A549 (cell line): Measurements from ENCODE around the gene COLEC12. TPM values are rescaled to one million over a fixed set of nuclear protein-coding genes. Genes with fewer than 3 reads are reported as not detected.

ENCODE experiments used
- ATAC-seq, 2 experiments: fragments of 200-7000 bp in 1 of 2; fragments of >200 bp in 1 of 2; cut with Nextera tagmentation in 1 of 2; cut with Tn5 transposase in 1 of 2; 3 replicates each; pipeline versions ENCODE4 v1.8.0 to v1.9.1; 2018 to 2020; ENCODE audit warnings: mild to moderate bottlenecking in 1 of 2, moderate library complexity in 1 of 2
- CTCF ChIA-PET: fragments of 300-600 bp; sonication (Branson Sonifier 250); formaldehyde crosslinking; extraction: SDS; loops from one replicate; lab custom pipeline; 2021; ENCODE audit warnings: antibody characterized with exemption, inconsistent platforms; lab: Yijun Ruan, JAX
- POLR2A ChIA-PET: fragments of 350-600 bp; formaldehyde crosslinking; extraction: SDS; loops from one replicate; lab custom pipeline; 2021; ENCODE audit warnings: antibody characterized with exemption, inconsistent platforms; lab: Yijun Ruan, JAX
- DNase-seq, 2 experiments: peaks; one replicate each; pipeline versions ENCODE4 v3.0.0 to v3.0.0-alpha.2; 2011 to 2016; ENCODE audit warnings: low read depth in 1 of 2, low spot score in 1 of 2
- FAIRE-seq: peaks from 2 replicates; lab custom pipeline; 2011; peaks lifted over from hg19 to GRCh38; lab: Jason Lieb, UNC
- H3K27ac ChIP-seq, 2 experiments: fragments of >200 bp; sonication (Bioruptor Twin); formaldehyde crosslinking; 3 replicates each; pipeline ENCODE4 v1.5.1; 2016 to 2017
- H3K4me1 ChIP-seq: fragments of >200 bp; sonication (Bioruptor Twin); formaldehyde crosslinking; 3 replicates; pipeline ENCODE4 v1.6.1; 2016
- H3K4me2 ChIP-seq: fragments of >200 bp; sonication (Bioruptor Twin); formaldehyde crosslinking; 3 replicates; pipeline ENCODE4 v1.6.1; 2016
- H3K4me3 ChIP-seq: fragments of >200 bp; sonication (Bioruptor Twin); formaldehyde crosslinking; 3 replicates; pipeline ENCODE4 v1.5.1; 2016
- H3K9me3 ChIP-seq: fragments of >200 bp; sonication (Bioruptor Twin); formaldehyde crosslinking; 3 replicates; pipeline ENCODE4 v1.6.1; 2016
- CEBPB ChIP-seq, 2 experiments: fragments of >200 bp in 1 of 2; sonication (Bioruptor Twin) in 1 of 2; formaldehyde crosslinking in 1 of 2; IDR thresholded peaks; 2 replicates each; pipeline ENCODE4 v1.6.1; 2012 to 2016
- CHD2 ChIP-seq: fragments of 150-350 bp; IDR thresholded peaks from 2 replicates; pipeline ENCODE4 v1.6.1; 2014; ENCODE audit warnings: low read length; ENCODE audit not compliant: partially characterized antibody
- CTCF ChIP-seq: fragments of >200 bp; sonication (Bioruptor Twin); formaldehyde crosslinking; IDR thresholded peaks from 3 replicates; pipeline ENCODE4 v1.5.1; 2016
- EHF ChIP-seq: fragments of 250-450 bp; sonication (Bioruptor Pico); IDR thresholded peaks from 2 replicates; pipeline ENCODE4 v1.5.0; 2020; ENCODE audit warnings: mild to moderate bottlenecking
- ELK1 ChIP-seq: fragments of 150-350 bp; IDR thresholded peaks from 2 replicates; pipeline ENCODE4 v1.6.1; 2014; ENCODE audit warnings: low read depth, mild to moderate bottlenecking, low read length
- ESRRA ChIP-seq: fragments of 150-350 bp; IDR thresholded peaks from 2 replicates; pipeline ENCODE4 v1.6.1; 2014; ENCODE audit warnings: mild to moderate bottlenecking, low read length, borderline replicate concordance
- FOSB ChIP-seq: fragments of 250-450 bp; sonication (Bioruptor Pico); IDR thresholded peaks from 2 replicates; pipeline ENCODE4 v1.5.0; 2020; ENCODE audit warnings: mild to moderate bottlenecking, moderate library complexity
- FOSL2 ChIP-seq, 2 experiments: fragments of 450-650 bp in 1 of 2; fragments of >200 bp in 1 of 2; sonication (Bioruptor Twin) in 1 of 2; formaldehyde crosslinking; IDR thresholded peaks; 2 replicates each; pipeline versions ENCODE4 v1.5.0 to v1.6.1; 2016 to 2020; ENCODE audit warnings: mild to moderate bottlenecking in 1 of 2, moderate library complexity in 1 of 2
- GATA3 ChIP-seq: IDR thresholded peaks from 2 replicates; pipeline ENCODE4 v1.6.1; 2012; ENCODE audit warnings: borderline replicate concordance
- HOXA7 ChIP-seq: fragments of 250-450 bp; sonication (Bioruptor Pico); IDR thresholded peaks from 2 replicates; pipeline ENCODE4 v1.5.0; 2020; ENCODE audit warnings: mild to moderate bottlenecking, moderate library complexity
- JUN ChIP-seq, 2 experiments: fragments of >200 bp; sonication (Bioruptor Twin); formaldehyde crosslinking; IDR thresholded peaks; 2 replicates in 1 of 2; 3 replicates in 1 of 2; pipeline ENCODE4 v1.6.1; 2016 to 2017
- JUNB ChIP-seq: fragments of >200 bp; sonication (Bioruptor Twin); formaldehyde crosslinking; IDR thresholded peaks from 2 replicates; pipeline ENCODE4 v1.6.1; 2016
- KDM5A ChIP-seq: fragments of 200-600 bp; sonication (generic); IDR thresholded peaks from 2 replicates; pipeline ENCODE4 v1.6.1; 2016; ENCODE audit warnings: antibody characterized with exemption, mild to moderate bottlenecking
- MAX ChIP-seq: IDR thresholded peaks from 2 replicates; pipeline ENCODE4 v1.6.1; 2012
- NPAS2 ChIP-seq: fragments of 250-450 bp; sonication (Bioruptor Pico); IDR thresholded peaks from 2 replicates; pipeline ENCODE4 v1.8.0; 2022; ENCODE audit warnings: mild to moderate bottlenecking, moderate library complexity, borderline replicate concordance
- NR3C1 ChIP-seq: fragments of >200 bp; sonication (Bioruptor Twin); formaldehyde crosslinking; IDR thresholded peaks from 3 replicates; pipeline ENCODE4 v1.6.1; 2017
- PBX3 ChIP-seq: IDR thresholded peaks from 2 replicates; pipeline ENCODE4 v1.6.1; 2012
- PHF8 ChIP-seq: fragments of 200-600 bp; sonication (generic); IDR thresholded peaks from 2 replicates; pipeline ENCODE4 v1.6.1; 2016; ENCODE audit warnings: low read depth, mild to moderate bottlenecking, antibody characterized with exemption, moderate library complexity, borderline replicate concordance
- POLR2AphosphoS2 ChIP-seq: conservative IDR thresholded peaks from 2 replicates; pipeline ENCODE4 v1.6.1; 2012; ENCODE audit warnings: low read length, improper control_type of control experiment, inconsistent platforms
- RAD21 ChIP-seq, 2 experiments: fragments of >200 bp in 1 of 2; sonication (Bioruptor Twin) in 1 of 2; formaldehyde crosslinking in 1 of 2; IDR thresholded peaks in 1 of 2; conservative IDR thresholded peaks in 1 of 2; 2 replicates in 1 of 2; 3 replicates in 1 of 2; pipeline ENCODE4 v1.6.1; 2012 to 2018; ENCODE audit warnings: inconsistent platforms in 1 of 2
- RARB ChIP-seq: fragments of 250-450 bp; sonication (Bioruptor Pico); IDR thresholded peaks from 2 replicates; pipeline ENCODE4 v1.8.0; 2021; ENCODE audit warnings: mild to moderate bottlenecking, moderate library complexity
- SMC3 ChIP-seq: fragments of >200 bp; sonication (Bioruptor Twin); formaldehyde crosslinking; IDR thresholded peaks from 3 replicates; pipeline ENCODE4 v1.6.1; 2018; ENCODE audit warnings: inconsistent platforms
- SREBF2 ChIP-seq: fragments of 450-650 bp; IDR thresholded peaks from 2 replicates; pipeline ENCODE4 v1.6.1; 2014; ENCODE audit warnings: mild to moderate bottlenecking, moderate library complexity
- USF2 ChIP-seq: fragments of 450-650 bp; IDR thresholded peaks from 2 replicates; pipeline ENCODE4 v1.6.1; 2014; ENCODE audit warnings: antibody characterized with exemption
- ZNF302 ChIP-seq: fragments of 250-450 bp; sonication (Bioruptor Pico); IDR thresholded peaks from 2 replicates; pipeline ENCODE4 v1.9.0; 2021; ENCODE audit warnings: inconsistent platforms, mild to moderate bottlenecking, moderate library complexity
- WGBS: methylation state at CpG from one replicate; pipeline ENCODE4 v1.1.6; 2017; ENCODE audit errors: missing lambda C conversion rate; 5-methylcytosine and 5-hydroxymethylcytosine counted together
- polyA plus RNA-seq, 4 experiments: library from polyadenylated mRNA; depleted of rRNA in 3 of 4; stranded (reverse); fragments of >200 nt; fragmentation: RNase III in 1 of 4; extraction: RNeasy Plus Mini Kit Qiagen cat#74134 plus additional on column Dnase treatment in 1 of 4; gene quantifications; 2 replicates in 3 of 4; 3 replicates in 1 of 4; pipeline ENCODE4 v1.2.3, GENCODE V29; 2011 to 2017

The COLEC12 gene
- polyA plus RNA-seq, 2 of the 4 experiments (the other 2 are of a cell fraction): 0.01 TPM; not detected in 1

- no peaks in the 10 kb centered on the region for H3K9me3 ChIP-seq
- WGBS: 66% methylated on average over 7 of the region's 8 CpGs
- no peak for ATAC-seq
- POLR2A ChIA-PET: no interaction called here
- H3K4me3 ChIP-seq: no peak overlapping the region
- TF ChIP-seq PHF8 (no peak), ESRRA (no peak), USF2 (no peak), RAD21 (conservative IDR thresholded peaks at IDR 0.05 in 1 of 2, IDR thresholded peaks at IDR 0.05 in 1 of 2) (no peak), PBX3 (no peak), CHD2 (no peak), CTCF (no peak), RARB (CRISPR knock-in tag) (no peak)
- no peak for DNase-seq
- H3K27ac ChIP-seq: no peak overlapping the region
- no peak for FAIRE-seq
- CTCF ChIA-PET: no interaction called here
- H3K4me2 ChIP-seq: no peak overlapping the region
- no peaks in the 10 kb centered on the region for H3K4me1 ChIP-seq
These were observed 101.4 kb downstream of the COLEC12 start for GRCh38 chr18:398935-399630.

- H3K27ac ChIP-seq: no peak overlapping the region
- no peaks in the 10 kb centered on the region for H3K9me3 ChIP-seq
- TF ChIP-seq SREBF2 (no peak), KDM5A (no peak), SMC3 (no peak), CEBPB (IDR thresholded peaks at IDR 0.05) (no peak), POLR2AphosphoS2 (no peak), MAX (no peak), HOXA7 (no peak), JUN (IDR thresholded peaks at IDR 0.05) (no peak)
- no peak for FAIRE-seq
- ChIA-PET CTCF (no interaction called here), POLR2A (no interaction called here)
- ATAC-seq: no peak
- no peak overlapping the region for H3K4me3 ChIP-seq
- 54% methylated on average over 3 of the region's 3 CpGs for WGBS
- no peak overlapping the region for H3K4me2 ChIP-seq
- DNase-seq: no peak
- no peaks in the 10 kb centered on the region for H3K4me1 ChIP-seq
These were observed 103.9 kb downstream of the COLEC12 start for GRCh38 chr18:396556-396955.

GRCh38 chr18:396251-396555 is 104.3 kb downstream of the COLEC12 start:
- TF ChIP-seq ELK1 (no peak), PBX3 (no peak), ZNF302 (no peak), NR3C1 (no peak), JUNB (no peak), CTCF (no peak), GATA3 (no peak), NPAS2 (CRISPR knock-in tag) (no peak), FOSL2 (IDR thresholded peaks at IDR 0.05) (no peak), FOSL2 (CRISPR knock-in tag; IDR thresholded peaks at IDR 0.05) (no peak), FOSB (CRISPR knock-in tag) (no peak), EHF (CRISPR knock-in tag) (no peak)
- TF ChIP-seq, all 56 proteins: peak for 0
- no peak overlapping the region for H3K4me2 ChIP-seq
- ChIA-PET POLR2A (no interaction called here), CTCF (no interaction called here)
- no peaks in the 10 kb centered on the region for H3K9me3 ChIP-seq
- WGBS: 65% methylated on average over 1 of the region's 1 CpG
- no peak overlapping the region for H3K4me3 ChIP-seq
- no peaks in the 10 kb centered on the region for H3K4me1 ChIP-seq
- H3K27ac ChIP-seq: no peak overlapping the region
- ATAC-seq (no peak), FAIRE-seq (no peak), DNase-seq (no peak)
